Type B pancreatic cell (in vitro differentiated cells): ENCODE data around the gene TRPM3. TPM values are rescaled to one million over a fixed set of nuclear protein-coding genes. Genes with fewer than 3 reads are reported as not detected.

ENCODE experiments used
- DNase-seq: peaks from one replicate; pipeline ENCODE4 v3.0.0; 2021; ENCODE audit warnings: mixed read lengths; ENCODE audit not compliant: unreplicated experiment; ENCODE audit errors: extremely low spot score
- H3K27ac Mint-ChIP-seq: 2 replicates; pipeline ENCODE4 v1.8.0; 2021; ENCODE audit warnings: mild to moderate bottlenecking, mixed read lengths
- H3K27me3 Mint-ChIP-seq: 2 replicates; pipeline ENCODE4 v1.8.0; 2021; ENCODE audit warnings: mixed read lengths
- H3K36me3 Mint-ChIP-seq: 2 replicates; pipeline ENCODE4 v1.8.0; 2021; ENCODE audit warnings: mixed read lengths
- H3K4me1 Mint-ChIP-seq: one replicate; pipeline ENCODE4 v1.8.0; 2021; ENCODE audit warnings: mixed read lengths; ENCODE audit not compliant: unreplicated experiment
- H3K4me3 Mint-ChIP-seq: 2 replicates; pipeline ENCODE4 v1.8.0; 2021; ENCODE audit warnings: mild to moderate bottlenecking, mixed read lengths
- H3K9me3 Mint-ChIP-seq: 2 replicates; pipeline ENCODE4 v1.8.0; 2021; ENCODE audit warnings: mixed read lengths
- total RNA-seq: library from RNA; stranded (reverse); gene quantifications from 2 replicates; pipeline ENCODE4 v1.2.1, GENCODE V29; 2021; ENCODE audit warnings: low replicate concordance
- TF ChIP-seq, protein P1 (sequence below): fragments of 200-600 bp; sonication (generic); conservative IDR thresholded peaks from 2 replicates; pipeline ENCODE4 v1.5.0; 2021; ENCODE audit warnings: antibody characterized with exemption, mild to moderate bottlenecking

Gene TRPM3
- total RNA-seq, 1 donor from 2014 or later, result 17.0 TPM

DNA sequence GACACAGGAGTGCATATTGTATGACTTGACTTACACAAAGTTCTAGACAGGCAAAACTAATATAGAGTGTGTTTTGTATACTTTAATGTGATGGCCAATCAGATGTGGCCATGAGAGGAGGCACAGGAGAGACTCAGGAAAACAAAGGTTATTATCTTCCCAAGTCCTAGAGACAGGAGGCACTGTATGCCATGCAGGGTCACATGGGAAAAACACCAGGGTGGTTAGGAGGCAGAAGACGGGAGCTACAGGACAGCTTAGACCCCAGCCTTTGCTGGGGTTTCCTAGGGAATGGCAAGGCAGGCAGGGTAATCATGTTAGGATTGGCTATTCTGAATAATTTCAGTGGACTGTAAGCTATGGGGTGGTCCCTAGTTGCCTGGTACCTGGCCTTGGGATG, 16.2 kb downstream of the TRPM3 start:
- Mint-ChIP-seq H3K36me3 (no peaks in the 10 kb centered on the region), H3K9me3 (no peaks in the 10 kb centered on the region), H3K27me3 (peaks cover 4% of the 10 kb centered on the region), H3K4me1 (no peaks in the 10 kb centered on the region), H3K27ac (no peak overlapping the region), H3K4me3 (no peak overlapping the region)
- no peak for DNase-seq
- TF ChIP-seq, protein P1, sequence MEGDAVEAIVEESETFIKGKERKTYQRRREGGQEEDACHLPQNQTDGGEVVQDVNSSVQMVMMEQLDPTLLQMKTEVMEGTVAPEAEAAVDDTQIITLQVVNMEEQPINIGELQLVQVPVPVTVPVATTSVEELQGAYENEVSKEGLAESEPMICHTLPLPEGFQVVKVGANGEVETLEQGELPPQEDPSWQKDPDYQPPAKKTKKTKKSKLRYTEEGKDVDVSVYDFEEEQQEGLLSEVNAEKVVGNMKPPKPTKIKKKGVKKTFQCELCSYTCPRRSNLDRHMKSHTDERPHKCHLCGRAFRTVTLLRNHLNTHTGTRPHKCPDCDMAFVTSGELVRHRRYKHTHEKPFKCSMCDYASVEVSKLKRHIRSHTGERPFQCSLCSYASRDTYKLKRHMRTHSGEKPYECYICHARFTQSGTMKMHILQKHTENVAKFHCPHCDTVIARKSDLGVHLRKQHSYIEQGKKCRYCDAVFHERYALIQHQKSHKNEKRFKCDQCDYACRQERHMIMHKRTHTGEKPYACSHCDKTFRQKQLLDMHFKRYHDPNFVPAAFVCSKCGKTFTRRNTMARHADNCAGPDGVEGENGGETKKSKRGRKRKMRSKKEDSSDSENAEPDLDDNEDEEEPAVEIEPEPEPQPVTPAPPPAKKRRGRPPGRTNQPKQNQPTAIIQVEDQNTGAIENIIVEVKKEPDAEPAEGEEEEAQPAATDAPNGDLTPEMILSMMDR, result no peak

GRCh38 chr9:71098801-71099200, 22.6 kb downstream of the TRPM3 start:
- peaks cover 4% of the 10 kb centered on the region for H3K27me3 Mint-ChIP-seq

GRCh38 chr9:71097671-71098070, 23.8 kb downstream of the TRPM3 start:
- no peaks in the 10 kb centered on the region for H3K4me1 Mint-ChIP-seq
- no peak overlapping the region for H3K27ac Mint-ChIP-seq
- H3K9me3 Mint-ChIP-seq, result no peaks in the 10 kb centered on the region
- no peak overlapping the region for H3K4me3 Mint-ChIP-seq
- TF ChIP-seq, protein P1, result no peak
- peaks cover 4% of the 10 kb centered on the region for H3K27me3 Mint-ChIP-seq
- DNase-seq, result no peak
- H3K36me3 Mint-ChIP-seq, result no peaks in the 10 kb centered on the region

More at GRCh38 chr9:71098801-71099200, 22.6 kb downstream of the TRPM3 start:
- no peaks in the 10 kb centered on the region for H3K9me3 Mint-ChIP-seq
- DNase-seq, result no peak
- no peaks in the 10 kb centered on the region for H3K36me3 Mint-ChIP-seq
- no peaks in the 10 kb centered on the region for H3K4me1 Mint-ChIP-seq
- TF ChIP-seq, protein P1, result no peak
- no peak overlapping the region for H3K27ac Mint-ChIP-seq
- no peak overlapping the region for H3K4me3 Mint-ChIP-seq

DNA sequence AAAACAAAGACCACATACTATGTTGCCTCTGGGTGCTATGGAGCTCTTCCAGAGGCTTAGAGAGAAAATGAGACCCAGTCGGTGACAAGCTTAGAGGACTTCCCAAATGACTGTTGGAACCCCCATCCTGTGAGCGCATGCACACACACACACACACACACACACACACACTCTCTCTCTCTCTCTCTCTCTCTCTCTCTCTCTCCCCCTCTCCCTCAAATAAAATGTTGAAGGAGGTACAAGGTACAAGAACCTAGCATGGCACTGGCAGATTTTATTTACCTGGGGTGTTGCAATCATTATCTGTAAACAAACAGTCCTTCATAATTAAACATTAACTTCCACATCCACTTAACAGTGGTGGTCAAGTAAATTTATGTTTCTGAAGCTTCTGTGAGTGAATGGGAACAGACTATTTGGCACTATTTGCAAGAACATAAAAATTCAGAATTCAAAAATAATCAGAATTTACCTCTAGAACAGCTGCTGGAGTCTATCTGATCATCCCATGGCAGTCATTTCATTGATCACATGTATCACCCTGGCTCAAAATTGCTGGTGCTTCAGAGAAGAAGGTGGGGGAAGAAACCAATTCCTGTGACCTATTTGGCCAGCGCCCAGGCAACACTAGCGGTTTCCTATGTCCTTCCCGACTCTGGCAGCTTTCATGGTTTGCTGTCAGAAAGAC, 24.9 kb downstream of the TRPM3 start:
- no peaks in the 10 kb centered on the region for H3K9me3 Mint-ChIP-seq

GRCh38 chr9:71094708-71095251, 26.6 kb downstream of the TRPM3 start:
- no peak overlapping the region for H3K4me3 Mint-ChIP-seq
- no peaks in the 10 kb centered on the region for H3K4me1 Mint-ChIP-seq
- no peaks in the 10 kb centered on the region for H3K9me3 Mint-ChIP-seq
- TF ChIP-seq, protein P1, result no peak
- H3K36me3 Mint-ChIP-seq, result no peaks in the 10 kb centered on the region
- no peak overlapping the region for H3K27ac Mint-ChIP-seq
- H3K27me3 Mint-ChIP-seq, result no peaks in the 10 kb centered on the region
- no peak for DNase-seq

More for the DNA sequence above, 24.9 kb downstream of the TRPM3 start:
- no peaks in the 10 kb centered on the region for H3K4me1 Mint-ChIP-seq
- H3K36me3 Mint-ChIP-seq, result no peaks in the 10 kb centered on the region
- H3K27ac Mint-ChIP-seq, result no peak overlapping the region
- TF ChIP-seq, protein P1, result no peak
- no peak for DNase-seq
- H3K27me3 Mint-ChIP-seq, result no peaks in the 10 kb centered on the region
- H3K4me3 Mint-ChIP-seq, result no peak overlapping the region
